ENCODE data around the gene NUP58.

The NUP58 gene

DNA sequence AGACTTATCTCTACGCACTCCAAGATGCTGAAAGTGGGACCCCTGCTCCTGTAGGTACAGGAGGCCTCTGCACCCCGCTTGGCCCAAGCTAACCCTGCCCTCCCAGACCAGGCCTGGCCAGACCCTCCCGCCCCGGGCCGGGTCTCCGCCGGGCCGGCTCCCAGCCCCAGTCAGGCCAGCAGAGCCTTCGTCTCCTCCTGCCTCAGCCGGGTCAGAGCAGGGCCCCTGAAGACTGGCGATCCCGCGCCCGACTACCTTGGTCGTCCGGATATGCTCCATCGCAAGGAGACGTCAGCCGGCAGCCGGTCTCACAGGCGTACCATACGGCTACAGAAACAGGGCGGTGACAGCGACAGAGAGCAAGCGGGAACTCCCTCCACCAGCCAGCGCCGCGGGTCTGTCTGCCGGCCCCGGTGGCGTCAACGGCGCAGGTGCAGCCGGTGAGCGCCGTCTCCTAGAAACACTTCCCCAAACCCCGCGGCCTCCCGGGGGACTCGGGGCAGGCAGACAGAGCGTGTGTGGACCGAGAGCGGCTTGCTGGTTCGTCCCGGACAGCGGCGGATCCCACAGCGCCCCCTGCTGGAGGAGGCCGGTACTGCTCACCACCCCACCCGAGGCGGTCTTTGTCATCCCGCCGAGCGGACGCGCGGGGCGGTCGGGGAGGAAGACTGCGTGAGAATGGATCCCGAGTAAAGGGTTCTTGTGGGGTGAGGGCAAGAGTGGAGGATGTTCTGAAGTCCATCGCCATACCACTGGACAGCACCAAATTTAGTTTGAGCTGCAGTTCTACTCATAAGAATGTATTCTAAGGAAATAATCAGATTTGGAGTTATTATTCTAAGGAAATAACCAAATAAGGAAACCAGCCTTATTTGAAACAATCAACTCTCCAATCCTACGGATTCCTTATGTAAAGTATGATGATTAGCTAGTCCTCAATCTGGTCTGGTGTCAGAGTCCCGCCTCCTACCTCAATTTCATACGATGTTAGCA is 14.2 kb upstream of the NUP58 start, which contains the start of gene MTMR6:
MTMR6 (minus strand) TSS at position 520 of the 993 bp plus-strand sequence; CDS start at position 279, 241 bp downstream.
- TF ChIP-seq, protein P1, sequence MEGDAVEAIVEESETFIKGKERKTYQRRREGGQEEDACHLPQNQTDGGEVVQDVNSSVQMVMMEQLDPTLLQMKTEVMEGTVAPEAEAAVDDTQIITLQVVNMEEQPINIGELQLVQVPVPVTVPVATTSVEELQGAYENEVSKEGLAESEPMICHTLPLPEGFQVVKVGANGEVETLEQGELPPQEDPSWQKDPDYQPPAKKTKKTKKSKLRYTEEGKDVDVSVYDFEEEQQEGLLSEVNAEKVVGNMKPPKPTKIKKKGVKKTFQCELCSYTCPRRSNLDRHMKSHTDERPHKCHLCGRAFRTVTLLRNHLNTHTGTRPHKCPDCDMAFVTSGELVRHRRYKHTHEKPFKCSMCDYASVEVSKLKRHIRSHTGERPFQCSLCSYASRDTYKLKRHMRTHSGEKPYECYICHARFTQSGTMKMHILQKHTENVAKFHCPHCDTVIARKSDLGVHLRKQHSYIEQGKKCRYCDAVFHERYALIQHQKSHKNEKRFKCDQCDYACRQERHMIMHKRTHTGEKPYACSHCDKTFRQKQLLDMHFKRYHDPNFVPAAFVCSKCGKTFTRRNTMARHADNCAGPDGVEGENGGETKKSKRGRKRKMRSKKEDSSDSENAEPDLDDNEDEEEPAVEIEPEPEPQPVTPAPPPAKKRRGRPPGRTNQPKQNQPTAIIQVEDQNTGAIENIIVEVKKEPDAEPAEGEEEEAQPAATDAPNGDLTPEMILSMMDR (IDR thresholded peaks at IDR 0.05; ENCODE audit: low read length, missing control alignments) = peak; percentile 86
- DNase-seq (ENCODE audit: low read depth) = peak; percentile 88
- H3K4me3 ChIP-seq (replicated peaks; ENCODE audit: low read depth, low read length) = peak within 1 kb of the TSS; percentile 97

DNA sequence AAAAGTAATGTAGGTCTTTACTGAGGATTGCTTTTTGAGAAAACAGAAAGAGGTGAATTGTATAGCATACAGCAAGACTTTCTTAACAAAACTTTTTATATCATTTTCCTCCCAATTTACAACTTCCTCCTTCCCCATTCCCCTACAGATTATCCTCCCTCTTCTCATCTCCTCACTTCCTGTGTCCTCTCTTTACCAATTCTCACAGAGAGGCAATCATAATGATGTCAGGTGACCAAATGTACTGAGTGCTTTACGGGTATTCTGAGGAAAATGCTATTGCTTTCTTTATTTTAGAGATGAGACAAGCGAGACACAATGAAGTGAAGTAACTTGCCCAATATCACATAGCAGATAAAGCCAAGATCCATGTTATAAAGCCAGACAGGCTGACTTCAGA is 12.5 kb upstream of the NUP58 start:
- TF ChIP-seq, protein P1 (IDR thresholded peaks at IDR 0.05; ENCODE audit: low read length, missing control alignments) = no peak
- no peak for DNase-seq (ENCODE audit: low read depth)
- no peak overlapping the region for H3K4me3 ChIP-seq (replicated peaks; ENCODE audit: low read depth, low read length)

DNA sequence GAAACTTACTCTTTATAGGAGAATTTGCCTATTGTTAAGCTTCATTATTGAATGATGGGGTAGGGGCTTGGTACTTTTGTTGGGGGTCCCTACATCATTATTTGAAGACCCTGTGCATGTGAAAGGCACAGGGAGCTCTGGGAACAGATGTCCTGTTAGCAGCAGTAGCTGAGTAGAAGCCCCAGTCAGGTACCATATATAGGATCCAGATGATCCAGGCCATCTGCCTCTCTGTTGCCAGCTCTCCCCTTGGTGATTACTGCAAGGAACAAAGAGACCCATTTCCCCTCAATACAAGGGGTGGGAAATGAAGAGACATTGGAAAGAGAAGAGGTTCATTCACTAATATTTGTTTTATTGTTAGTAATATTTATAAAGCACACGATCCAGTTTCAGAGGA is 9.7 kb upstream of the NUP58 start:
- DNase-seq (ENCODE audit: low read depth) = no peak
- TF ChIP-seq, protein P1 (IDR thresholded peaks at IDR 0.05; ENCODE audit: low read length, missing control alignments) = no peak
- no peak overlapping the region for H3K4me3 ChIP-seq (replicated peaks; ENCODE audit: low read depth, low read length)

DNA sequence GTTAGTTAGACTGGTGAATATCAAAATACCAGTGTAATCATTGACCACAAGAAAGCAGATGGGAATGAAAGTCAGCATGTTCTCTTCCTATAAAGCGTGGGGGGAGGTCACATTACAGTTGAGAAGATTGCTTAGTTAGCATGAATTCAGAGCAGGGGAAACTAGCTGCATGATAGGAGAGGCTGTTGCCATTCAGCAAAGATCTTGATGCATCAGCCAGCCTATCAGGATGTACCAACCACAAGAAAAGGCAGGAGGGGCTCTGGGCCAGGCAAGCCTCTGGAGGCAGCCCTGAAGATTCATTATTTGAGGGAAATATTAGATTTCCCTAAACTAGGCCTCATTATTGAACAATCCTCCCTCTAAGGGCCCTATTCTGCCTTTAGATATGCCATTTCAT is 9.1 kb upstream of the NUP58 start:
- no peak for DNase-seq (ENCODE audit: low read depth)
- H3K4me3 ChIP-seq (replicated peaks; ENCODE audit: low read depth, low read length) = no peak overlapping the region
- TF ChIP-seq, protein P1 (IDR thresholded peaks at IDR 0.05; ENCODE audit: low read length, missing control alignments) = no peak

DNA sequence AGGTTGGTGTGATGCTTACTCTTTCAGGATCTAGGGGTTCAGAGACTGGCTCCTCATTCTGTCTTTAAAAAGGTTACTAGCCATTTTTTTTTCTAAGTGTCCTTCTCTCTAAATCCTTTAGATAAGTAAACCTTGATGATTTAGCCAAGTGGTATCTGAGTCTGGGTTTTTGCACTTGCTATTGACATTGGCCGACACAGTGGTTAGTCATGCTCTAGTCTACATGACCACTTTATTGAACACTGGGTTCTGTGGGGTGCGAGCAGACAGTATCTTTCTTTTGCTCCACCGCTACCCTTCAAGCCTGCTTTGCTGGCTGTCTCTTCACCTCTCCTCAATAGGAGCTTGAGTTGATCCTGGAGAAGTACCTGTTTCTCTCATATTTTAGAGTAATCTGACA is 6.2 kb upstream of the NUP58 start:
- TF ChIP-seq, protein P1 (IDR thresholded peaks at IDR 0.05; ENCODE audit: low read length, missing control alignments) = no peak
- DNase-seq (ENCODE audit: low read depth) = no peak
- H3K4me3 ChIP-seq (replicated peaks; ENCODE audit: low read depth, low read length) = no peak overlapping the region

DNA sequence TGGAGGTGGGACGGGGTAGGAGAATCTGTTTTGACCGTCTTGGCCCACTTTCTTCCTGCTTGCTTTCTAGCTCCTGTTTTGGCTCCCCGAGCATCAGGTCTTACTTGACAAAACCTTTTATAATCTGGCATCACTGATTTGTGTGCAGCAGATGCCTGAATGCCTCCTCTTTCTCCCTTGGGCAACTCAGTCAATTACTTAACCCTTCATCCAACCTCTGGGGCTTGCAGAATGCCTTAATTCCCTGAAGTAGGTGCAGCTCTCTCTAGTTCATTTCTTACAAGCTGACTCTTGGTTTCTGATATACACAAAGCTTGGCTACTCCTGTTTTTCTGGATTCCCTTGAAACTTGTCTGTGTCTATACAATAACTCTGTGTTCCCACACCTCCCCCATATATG is 5.7 kb upstream of the NUP58 start:
- H3K4me3 ChIP-seq (replicated peaks; ENCODE audit: low read depth, low read length) = no peak overlapping the region
- TF ChIP-seq, protein P1 (IDR thresholded peaks at IDR 0.05; ENCODE audit: low read length, missing control alignments) = no peak
- DNase-seq (ENCODE audit: low read depth) = no peak

Data from fibroblast of pulmonary artery (primary cell).